Posterior vena cava (tissue), 2 donors: Measurements from ENCODE around the gene XPC. TPM values are rescaled to one million over a fixed set of nuclear protein-coding genes. Genes with fewer than 3 reads are reported as not detected.

Experiments
- DNase-seq: peaks from one replicate; pipeline ENCODE4 v3.0.0-alpha.2; 2020; ENCODE audit warnings: low spot score
- intact Hi-C, 2 donors: fragments of 100-400 bp; cut with DNase I; formaldehyde crosslinking; loops; one replicate each; pipeline versions ENCODE4 v1.14.1 to v1.14.2; 2022 to 2023
- total RNA-seq, 2 donors: library from RNA; stranded (reverse); fragmentation: NEBNext Ultra II Directional; extraction: Animal tissue kit (Norgen Biotek cat#: 25700); gene quantifications; one replicate each; pipeline ENCODE4 v1.2.1, GENCODE V29; 2021
- donor health status: DM: yes; HTN: yes; CAD: no.
- donor health status: DM: yes; HTN: yes; CAD: no.

Gene XPC
- total RNA-seq, 2 donors from 2014 or later = 19.8 to 24.0 TPM

- no peak for DNase-seq
- intact Hi-C loops = no loop called here
Measured at GRCh38 chr3:14210290-14210688, 31.9 kb upstream of the XPC start.

GRCh38 chr3:14209581-14210289, 31.3 kb upstream of the XPC start:
- intact Hi-C loops = no loop called here
- no peak for DNase-seq

DNA sequence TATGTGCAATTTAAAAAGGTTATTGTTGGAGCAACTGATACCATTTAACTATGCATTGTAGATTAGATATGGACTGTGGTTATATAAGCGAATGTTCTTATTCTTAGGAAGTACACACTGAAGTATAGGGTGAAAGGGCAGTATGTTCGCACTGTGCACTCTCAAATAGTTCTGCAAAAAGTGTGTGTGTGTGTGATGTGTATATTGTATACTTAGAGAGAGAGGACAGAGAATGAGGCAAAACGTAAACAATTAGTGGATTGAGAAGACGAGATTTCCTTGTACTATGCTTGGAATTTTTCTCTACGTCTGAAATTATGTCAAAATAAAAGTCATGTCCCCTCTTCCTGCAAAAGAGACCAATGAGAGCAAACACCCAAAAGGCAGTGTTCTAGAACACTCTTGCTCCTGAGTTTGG, 30.6 kb upstream of the XPC start:
- no peak for DNase-seq
- intact Hi-C loops = no loop called here

DNA sequence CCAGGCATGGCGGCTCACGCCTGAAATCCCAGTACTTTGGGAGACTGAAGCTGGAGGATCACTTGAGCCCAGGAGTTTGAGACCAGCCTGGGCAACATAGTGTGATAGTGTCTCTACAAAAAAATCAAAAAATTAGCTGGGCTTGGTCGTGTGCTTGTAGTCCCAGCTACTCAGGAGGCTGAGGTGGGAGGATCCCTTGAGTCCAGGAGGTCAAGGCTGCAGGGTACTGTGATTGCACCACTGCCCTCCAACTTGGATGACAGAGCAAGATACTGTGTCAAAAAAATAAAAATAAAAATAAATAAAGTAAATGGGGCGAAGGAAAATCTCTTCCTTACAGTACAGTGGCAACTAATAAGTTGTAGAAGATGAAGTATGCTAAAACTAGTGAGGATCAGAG, 29.8 kb upstream of the XPC start:
- intact Hi-C loops = no loop called here
- no peak for DNase-seq

DNA sequence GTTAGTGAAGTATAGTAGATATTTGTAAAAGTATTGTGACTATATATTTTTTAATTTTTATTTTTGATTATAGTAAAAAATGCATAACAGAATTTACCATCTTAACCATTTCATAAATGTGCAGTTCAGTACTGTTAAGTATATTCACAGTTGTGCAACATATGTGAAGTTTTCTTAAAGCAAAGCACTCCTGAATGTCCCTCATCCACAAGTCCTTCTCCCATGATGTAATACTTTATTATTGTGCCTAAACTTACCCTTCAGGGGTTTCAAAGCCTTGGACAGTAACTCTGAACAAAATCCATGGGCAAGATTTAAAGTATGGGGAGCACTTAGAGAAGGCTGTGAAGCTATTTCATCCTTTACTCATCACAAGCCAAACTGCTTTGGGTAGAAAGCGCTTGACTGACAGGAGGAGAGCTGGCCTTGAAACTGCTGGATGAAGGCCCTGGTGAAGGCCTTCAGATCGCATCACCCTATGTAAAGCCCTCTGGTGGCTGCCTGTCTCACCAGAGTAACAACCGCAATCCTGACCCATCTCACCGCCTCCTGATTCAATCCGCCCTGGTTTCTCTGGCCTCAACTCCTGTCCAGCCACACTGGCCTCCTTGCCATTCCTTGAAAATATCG, 28.3 kb upstream of the XPC start:
- no peak for DNase-seq

DNA sequence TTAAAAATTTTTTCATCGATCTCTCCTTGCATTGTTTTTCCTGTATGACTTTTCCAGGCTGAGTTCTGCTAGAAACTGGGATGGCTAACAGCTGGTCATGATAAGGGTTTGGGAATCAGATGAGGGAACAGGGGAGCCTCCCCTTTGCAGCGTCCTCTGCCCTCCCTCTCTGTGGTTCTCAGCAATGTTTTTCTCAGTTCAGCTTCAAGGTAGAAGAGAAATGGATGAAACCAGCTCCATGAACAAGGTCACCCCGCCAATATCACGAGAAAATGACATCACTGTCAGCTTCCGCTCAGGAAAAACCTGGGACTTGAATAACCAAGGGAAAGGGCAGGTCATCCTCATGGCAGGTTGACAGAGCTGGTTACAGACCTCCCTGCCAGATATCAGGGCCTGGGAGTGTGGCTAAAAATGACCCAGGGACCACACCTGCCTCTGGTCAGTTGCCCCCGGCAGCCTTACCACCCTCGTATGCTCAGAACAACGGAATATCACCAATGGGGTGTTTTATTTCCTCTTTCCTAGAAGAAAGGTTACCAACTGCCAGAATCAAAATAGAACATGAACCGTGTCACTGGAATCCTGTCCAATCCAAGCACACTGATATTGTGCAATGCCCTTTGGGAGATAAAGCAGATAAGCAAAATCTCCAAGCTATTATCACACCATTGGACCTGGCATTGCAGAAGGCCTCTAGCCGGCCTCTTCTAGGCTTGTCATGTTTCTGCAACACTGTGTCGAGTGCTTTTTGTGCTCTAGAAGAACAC, 26.3 kb upstream of the XPC start:
- intact Hi-C loops = loop anchor here (5.0 kb wide), 2 partner anchors 258 to 263 kb away; no protein-coding TSS in a partner anchor
- DNase-seq = no peak

More for the DNA sequence above, 28.3 kb upstream of the XPC start:
- intact Hi-C loops = no loop called here

GRCh38 chr3:14203521-14204079, 25.2 kb upstream of the XPC start:
- intact Hi-C loops = loop anchor here (5.0 kb wide), 2 partner anchors 259 to 264 kb away; no protein-coding TSS in a partner anchor
- DNase-seq = no peak

GRCh38 chr3:14202874-14203520, 24.6 kb upstream of the XPC start:
- no peak for DNase-seq
- intact Hi-C loops = loop anchor here (5.0 kb wide), 2 partner anchors 259 to 264 kb away; no protein-coding TSS in a partner anchor

GRCh38 chr3:14201940-14202684, 23.7 kb upstream of the XPC start:
- no peak for DNase-seq
- intact Hi-C loops = loop anchor here (5.0 kb wide), 2 partner anchors 260 to 265 kb away; no protein-coding TSS in a partner anchor

DNA sequence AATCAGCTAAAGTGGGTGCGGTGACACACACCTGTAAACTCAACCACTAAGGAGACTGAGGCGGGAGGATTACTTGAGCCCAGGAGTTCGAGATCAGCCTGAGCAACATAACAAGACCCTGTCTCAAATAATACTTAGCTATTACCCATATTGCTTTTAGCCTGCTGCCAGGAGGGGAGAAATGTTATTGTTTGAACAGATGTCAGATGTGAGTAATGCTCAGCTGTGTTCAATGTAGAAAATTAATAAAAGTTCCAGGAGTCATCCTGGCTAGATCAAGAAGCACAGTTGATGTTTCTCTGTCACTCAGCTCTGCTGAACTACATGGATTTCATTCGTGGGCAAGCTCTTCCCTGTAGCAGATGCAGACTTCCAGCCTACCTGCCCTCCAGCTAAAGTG, 22.4 kb upstream of the XPC start:
- intact Hi-C loops = loop anchor here (5.0 kb wide), 2 partner anchors 261 to 266 kb away; no protein-coding TSS in a partner anchor
- DNase-seq = no peak

GRCh38 chr3:14200276-14200675, 21.9 kb upstream of the XPC start:
- DNase-seq = no peak
- intact Hi-C loops = loop anchor here (5.0 kb wide), 2 partner anchors 262 to 267 kb away; no protein-coding TSS in a partner anchor

DNA sequence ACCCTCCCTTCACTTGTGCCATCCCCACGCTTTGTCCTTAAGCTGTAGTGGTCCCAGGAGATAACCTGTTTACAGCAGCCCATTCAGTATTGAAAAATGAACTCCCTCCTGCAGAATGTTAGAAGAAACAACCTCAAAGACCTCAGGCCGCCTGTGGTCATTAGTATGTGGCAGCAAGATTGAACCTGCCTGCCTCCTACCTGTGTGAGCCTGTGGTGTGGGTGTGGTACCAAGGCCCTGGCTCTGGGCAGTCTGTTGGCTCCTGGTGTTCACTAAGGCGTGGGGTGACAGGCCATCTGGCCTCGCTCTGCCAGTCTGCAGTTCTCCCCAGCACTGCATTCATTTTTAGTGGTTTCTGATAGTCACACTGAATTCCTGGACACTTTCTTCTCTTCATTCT, 21.2 kb upstream of the XPC start:
- intact Hi-C loops = loop anchor here (5.0 kb wide), 2 partner anchors 263 to 268 kb away; no protein-coding TSS in a partner anchor
- no peak for DNase-seq

DNA sequence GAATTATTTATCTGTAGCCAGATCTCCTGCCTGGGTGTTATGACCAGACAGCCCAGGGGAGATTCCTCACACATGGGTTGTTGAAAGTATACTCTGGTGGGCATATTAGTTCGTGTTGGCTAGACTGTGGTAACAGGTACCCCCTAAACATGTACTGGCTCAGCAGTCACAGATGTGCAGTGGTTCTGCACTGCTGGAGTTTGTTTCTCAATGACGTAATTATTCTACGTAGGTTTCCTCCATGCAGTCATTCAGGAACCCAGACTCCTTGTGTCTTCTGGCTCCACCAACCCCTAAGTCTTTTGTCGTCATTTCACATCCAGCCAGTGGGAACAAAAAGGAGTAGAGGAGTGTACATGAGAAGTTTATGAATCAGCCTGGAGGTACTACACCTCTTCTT, 16.5 kb upstream of the XPC start:
- no peak for DNase-seq
- intact Hi-C loops = no loop called here

DNA sequence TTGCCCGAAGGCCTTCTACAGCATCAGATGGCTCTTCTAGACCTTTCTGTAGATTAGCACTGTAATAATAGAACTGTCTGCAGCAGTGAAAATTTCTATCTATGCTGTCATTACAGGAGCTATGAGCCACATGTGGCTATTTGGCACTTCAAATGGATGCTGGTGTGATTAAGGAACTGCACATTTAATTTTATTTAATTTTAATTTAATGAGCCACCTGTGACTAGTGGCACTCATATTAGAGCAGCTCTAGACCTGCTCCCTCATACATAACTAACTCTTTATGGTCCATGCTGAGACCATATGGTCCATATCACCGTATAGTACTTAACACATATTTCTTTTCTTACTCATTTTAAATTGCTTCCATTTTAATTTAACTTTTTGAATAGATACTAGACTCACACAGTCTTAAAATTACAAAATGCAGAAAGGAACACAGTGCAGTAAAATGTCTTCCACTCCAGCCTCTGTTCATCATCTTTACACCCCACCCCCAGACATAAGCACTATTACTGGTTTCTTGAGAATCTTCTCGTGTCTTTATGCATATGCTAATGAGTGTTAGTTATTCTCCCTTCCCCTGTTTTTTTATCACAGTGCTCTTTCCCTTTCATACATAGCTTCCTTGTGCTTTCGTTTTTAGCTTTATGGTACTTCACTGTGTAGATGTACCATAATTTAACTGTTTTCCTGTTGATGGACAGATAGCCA, 9.8 kb upstream of the XPC start:
- no peak for DNase-seq

DNA sequence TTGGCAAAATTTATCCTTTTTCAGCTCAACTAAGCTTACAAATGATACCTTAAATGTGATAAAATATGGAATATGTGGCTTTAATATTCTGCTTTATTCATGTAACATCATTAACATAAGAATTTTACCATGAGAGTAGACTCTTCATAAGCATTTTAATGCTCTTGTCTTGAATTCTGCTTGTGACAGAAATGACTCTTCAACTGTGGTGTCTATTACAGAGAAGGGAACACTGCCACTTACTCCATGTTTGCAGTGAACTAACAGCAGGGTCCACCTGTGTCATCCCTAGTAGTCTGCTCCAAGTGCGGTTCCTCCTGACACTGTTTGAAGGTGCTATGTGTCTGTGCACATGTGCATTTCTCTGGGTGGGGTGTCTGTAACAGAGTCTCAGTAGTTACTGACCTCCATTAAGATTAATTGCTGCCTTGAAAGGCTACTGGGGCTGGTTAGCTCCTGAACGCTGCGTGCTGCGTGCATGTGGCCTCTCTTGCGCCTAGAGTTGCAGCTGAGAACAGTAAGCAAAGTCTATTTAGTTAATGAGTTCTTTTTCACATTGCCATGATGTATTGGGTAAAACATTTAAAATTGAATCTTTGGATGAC, 8.6 kb upstream of the XPC start:
- intact Hi-C loops = no loop called here
- no peak for DNase-seq

More for the DNA sequence above, 9.8 kb upstream of the XPC start:
- intact Hi-C loops = no loop called here

DNA sequence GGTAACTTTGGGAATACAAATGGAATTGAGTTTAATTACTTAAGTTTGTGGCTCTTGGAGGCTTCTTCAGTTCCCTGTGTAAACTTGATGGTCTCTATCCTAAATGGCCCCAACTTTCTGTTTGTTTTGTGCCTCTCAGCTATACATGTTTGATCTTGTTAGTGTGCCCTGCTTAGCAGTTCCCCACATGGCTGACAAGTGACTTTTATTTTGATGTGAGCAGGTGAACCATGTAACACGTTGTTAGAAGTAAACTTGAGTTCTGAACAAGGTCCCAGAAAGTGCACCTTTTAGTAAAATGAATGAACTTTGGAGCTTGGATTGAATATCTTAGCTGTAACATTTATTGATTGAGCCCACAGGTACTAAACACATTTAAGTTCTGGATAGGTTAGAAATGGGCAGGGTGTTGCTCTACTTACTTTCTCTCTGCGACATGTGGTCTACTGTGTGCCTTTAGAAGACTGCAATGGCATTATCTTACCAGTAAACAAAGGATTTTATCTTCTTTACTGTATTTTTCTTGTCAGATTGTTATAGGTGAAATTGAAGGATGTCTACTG, 4.7 kb upstream of the XPC start:
- intact Hi-C loops = no loop called here
- DNase-seq = no peak

DNA sequence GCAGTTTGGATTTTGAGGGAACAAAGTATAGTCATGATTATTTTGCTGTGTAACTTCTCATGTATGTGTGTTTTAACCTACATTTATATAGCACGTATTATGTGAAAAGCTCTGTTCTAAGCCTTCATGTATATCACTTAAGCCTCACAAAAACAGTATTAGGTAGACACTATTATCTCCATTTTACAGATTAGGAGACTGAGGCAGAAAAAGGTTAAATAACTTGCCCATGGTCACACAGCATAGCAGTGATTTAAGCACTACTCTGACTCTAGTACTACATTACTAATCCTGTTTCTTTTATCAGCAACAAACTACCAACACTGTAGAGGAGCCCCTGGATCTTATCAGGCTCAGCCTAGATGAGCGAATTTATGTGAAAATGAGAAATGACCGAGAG, 2.9 kb upstream of the XPC start:
- no peak for DNase-seq
- intact Hi-C loops = no loop called here
